ENCODE results near the gene APOBEC2. TPM values are rescaled to one million over a fixed set of nuclear protein-coding genes. Genes with fewer than 3 reads are reported as not detected.

APOBEC2 gene
- total and polyA plus RNA-seq, 2 of the 13 experiments (the other 11 are each of a cell fraction or from before 2014, with no cell fraction given), result 0.09 TPM; not detected in 1

GRCh38 chr6:41038205-41038604, 14.8 kb upstream of the APOBEC2 start:
- Histone ChIP-seq H3K4me2 (ENCODE audit: low read depth, low read length) (peak overlapping the region; percentile 29; the same call in 1 of the 2 replicates), H2AFZ (ENCODE audit: low read length) (no peak overlapping the region), H3K79me2 (ENCODE audit: insufficient read depth, low read length) (no peaks in the 10 kb centered on the region), H3K36me3 (replicated peaks in 1 of 2; ENCODE audit: control insufficient read depth in 1 of 2, insufficient read depth in 2 of 2, low read length in 2 of 2) (peaks cover 0 to 1% of the 10 kb centered on the region in 2 experiments; a peak in 1 of 5 replicates), H3K27ac (ENCODE audit: extremely low read length, insufficient read depth, low read length) (no peak overlapping the region), H3K27me3 (ENCODE audit: control insufficient read depth in 1 of 2, insufficient read depth in 2 of 2, low read length in 2 of 2) (no peaks in the 10 kb centered on the region), H3K4me1 (ENCODE audit: insufficient read depth, low read length) (peaks cover 78% of the 10 kb centered on the region), H3K9ac (ENCODE audit: insufficient read depth, low read depth, low read length) (no peak overlapping the region), H3K9me3 (ENCODE audit: low read length) (no peaks in the 10 kb centered on the region), H4K20me1 (ENCODE audit: insufficient read depth, low read length) (no peaks in the 10 kb centered on the region), H3K4me3 (replicated peaks in 1 of 3; ENCODE audit: insufficient read depth in 1 of 3, low read depth in 2 of 3, low read length in 3 of 3) (no peak overlapping the region; a peak in 1 of 6 replicates)
- BruUV-seq (replicated peaks), result no TSS peak
- ChIA-PET POLR2A (no interaction called here), CTCF (ENCODE audit: low intra/inter-chr PET ratio, low total read pairs) (interaction anchor here (3.3 kb wide), 1 partner anchor 27 kb away, joined by 25 read pairs; no protein-coding TSS in a partner anchor)
- intact Hi-C loops (cut with micrococcal nuclease; ENCODE audit: unreplicated experiment), result no loop called here
- ATAC-seq, result no peak
- TF ChIP-seq ZNF605 (CRISPR knock-in tag; IDR thresholded peaks at IDR 0.05) (no peak), HNF4A (CRISPR knock-in tag; IDR thresholded peaks at IDR 0.05) (peak; percentile 48; the same call in 1 of the 2 replicates), HNRNPL (IDR thresholded peaks at IDR 0.05; ENCODE audit: low read depth, low read length) (0 out of 2 replicates have a peak, but pooled peaks have one; percentile 58), POLR2AphosphoS5 (IDR thresholded peaks at IDR 0.05; ENCODE audit: low read depth, low read length) (no peak), CEBPG (CRISPR knock-in tag; IDR thresholded peaks at IDR 0.05) (0 out of 2 replicates have a peak, but pooled peaks have one; percentile 16), SOX13 (IDR thresholded peaks at IDR 0.05) (no peak), SOX13 (CRISPR knock-in tag; conservative IDR thresholded peaks at IDR 0.05 in 1 of 2, IDR thresholded peaks at IDR 0.05 in 1 of 2) (0 out of 4 replicates have a peak, but pooled peaks of 1 of the 2 experiments have one; percentile 8), PATZ1 (CRISPR knock-in tag; IDR thresholded peaks at IDR 0.05) (0 out of 2 replicates have a peak, but pooled peaks have one; percentile 34)
- in situ Hi-C loops (cut with HindIII; ENCODE audit: extremely low pct_ligation_motif_present, low pct_unique_long_range_greater_than_20kb), result loop anchor here (25.0 kb wide), 1 partner anchor 701 kb away; no protein-coding TSS in a partner anchor
- FAIRE-seq, result no peak
- DNase-seq (ENCODE audit: low spot score), result no peak
- 92% methylated on average over 2 of the region's 3 CpGs for whole genome bisulfite sequencing (ENCODE audit: low lambda C conversion rate)
